Fibroblast of villous mesenchyme (primary cell): ENCODE measurements around the gene CCDC87. TPM values are rescaled to one million over a fixed set of nuclear protein-coding genes. Genes with fewer than 3 reads are reported as not detected.

Source experiments
- DNase-seq: peaks from one replicate; pipeline ENCODE4 v3.0.0-alpha.2; 2010; ENCODE audit warnings: low read depth
- H3K4me3 ChIP-seq: 2 replicates; pipeline ENCODE4 v1.5.1; 2011; ENCODE audit warnings: low read depth, mild to moderate bottlenecking, low read length
- total RNA-seq: library from RNA; depleted of rRNA; stranded (reverse); fragments of >200 nt; gene quantifications from 2 replicates; pipeline ENCODE4 v1.2.3, GENCODE V29; 2012
- TF ChIP-seq, protein P1 (sequence below): IDR thresholded peaks from 2 replicates; pipeline ENCODE4 v1.5.1; 2012; ENCODE audit warnings: low read depth, mild to moderate bottlenecking, low read length; ENCODE audit not compliant: insufficient read depth

CCDC87 gene
- total RNA-seq, 1 donor, result 0.43 TPM

GRCh38 chr11:66564984-66565383 lies 27.9 kb downstream of the CCDC87 start:
- DNase-seq, result no peak
- no peak overlapping the region for H3K4me3 ChIP-seq
- TF ChIP-seq, protein P1, sequence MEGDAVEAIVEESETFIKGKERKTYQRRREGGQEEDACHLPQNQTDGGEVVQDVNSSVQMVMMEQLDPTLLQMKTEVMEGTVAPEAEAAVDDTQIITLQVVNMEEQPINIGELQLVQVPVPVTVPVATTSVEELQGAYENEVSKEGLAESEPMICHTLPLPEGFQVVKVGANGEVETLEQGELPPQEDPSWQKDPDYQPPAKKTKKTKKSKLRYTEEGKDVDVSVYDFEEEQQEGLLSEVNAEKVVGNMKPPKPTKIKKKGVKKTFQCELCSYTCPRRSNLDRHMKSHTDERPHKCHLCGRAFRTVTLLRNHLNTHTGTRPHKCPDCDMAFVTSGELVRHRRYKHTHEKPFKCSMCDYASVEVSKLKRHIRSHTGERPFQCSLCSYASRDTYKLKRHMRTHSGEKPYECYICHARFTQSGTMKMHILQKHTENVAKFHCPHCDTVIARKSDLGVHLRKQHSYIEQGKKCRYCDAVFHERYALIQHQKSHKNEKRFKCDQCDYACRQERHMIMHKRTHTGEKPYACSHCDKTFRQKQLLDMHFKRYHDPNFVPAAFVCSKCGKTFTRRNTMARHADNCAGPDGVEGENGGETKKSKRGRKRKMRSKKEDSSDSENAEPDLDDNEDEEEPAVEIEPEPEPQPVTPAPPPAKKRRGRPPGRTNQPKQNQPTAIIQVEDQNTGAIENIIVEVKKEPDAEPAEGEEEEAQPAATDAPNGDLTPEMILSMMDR, result no peak

GRCh38 chr11:66564538-66564937 lies 28.3 kb downstream of the CCDC87 start:
- DNase-seq, result no peak
- TF ChIP-seq, protein P1, result no peak
- no peak overlapping the region for H3K4me3 ChIP-seq

- no peak overlapping the region for H3K4me3 ChIP-seq
- TF ChIP-seq, protein P1, result no peak
- no peak for DNase-seq
These were observed 29.0 kb downstream of the CCDC87 start for GRCh38 chr11:66563832-66564231.

- TF ChIP-seq, protein P1, result no peak
These were observed 29.8 kb downstream of the CCDC87 start for GRCh38 chr11:66562907-66563583.

GRCh38 chr11:66562275-66562674 lies 30.6 kb downstream of the CCDC87 start:
- no peak overlapping the region for H3K4me3 ChIP-seq
- TF ChIP-seq, protein P1, result no peak
- no peak for DNase-seq

More at GRCh38 chr11:66562907-66563583, 29.8 kb downstream of the CCDC87 start:
- H3K4me3 ChIP-seq, result no peak overlapping the region
- no peak for DNase-seq

DNA sequence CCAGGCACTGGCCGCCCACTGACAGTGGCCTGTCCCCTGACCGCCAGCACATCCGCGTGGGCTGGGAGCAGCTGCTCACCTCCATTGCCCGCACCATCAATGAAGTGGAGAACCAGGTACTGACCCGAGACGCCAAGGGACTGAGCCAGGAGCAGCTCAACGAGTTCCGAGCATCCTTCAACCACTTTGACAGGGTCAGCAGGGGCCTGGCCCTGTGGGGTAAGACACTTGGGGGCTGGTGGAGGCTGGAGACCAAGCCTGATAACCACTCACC lies 31.0 kb downstream of the CCDC87 start:
- DNase-seq, result no peak
- no peak overlapping the region for H3K4me3 ChIP-seq
- TF ChIP-seq, protein P1, result no peak
